ENCODE data around the gene EXOC7.
A peak's percentile ranks its signal among the peaks of the same experiment; 100 is the strongest.
"Not testable (repeated sequence)": the region's sequence is repeated elsewhere in the genome, so short reads cannot be mapped to it uniquely, and the experiment has no call there.

The EXOC7 gene

GRCh38 chr17:76065775-76066174 lies 37.8 kb downstream of the EXOC7 start:
- H3K36me3 Mint-ChIP-seq (ENCODE audit: low read depth) = peaks cover 89% of the 10 kb centered on the region

GRCh38 chr17:76063875-76064546 lies 39.6 kb downstream of the EXOC7 start:
- DNase-seq = peak; percentile 55
- H3K4me3 Mint-ChIP-seq = peak overlapping the region; percentile 54
- no peaks in the 10 kb centered on the region for H3K9me3 Mint-ChIP-seq
- H3K4me1 Mint-ChIP-seq (ENCODE audit: low read depth) = peaks cover 36% of the 10 kb centered on the region
- peak overlapping the region; percentile 85 for H3K27ac Mint-ChIP-seq
- no peaks in the 10 kb centered on the region for H3K27me3 Mint-ChIP-seq
- peaks cover 89% of the 10 kb centered on the region for H3K36me3 Mint-ChIP-seq (ENCODE audit: low read depth)

More at GRCh38 chr17:76065775-76066174, 37.8 kb downstream of the EXOC7 start:
- DNase-seq = no peak
- Mint-ChIP-seq H3K4me1 (ENCODE audit: low read depth) (peaks cover 45% of the 10 kb centered on the region), H3K4me3 (no peak overlapping the region), H3K27me3 (no peaks in the 10 kb centered on the region), H3K27ac (no peak overlapping the region), H3K9me3 (no peaks in the 10 kb centered on the region)

- peaks cover 17% of the 10 kb centered on the region for H3K4me1 Mint-ChIP-seq (ENCODE audit: low read depth)
- H3K36me3 Mint-ChIP-seq (ENCODE audit: low read depth) = peaks cover 90% of the 10 kb centered on the region
- not testable (repeated sequence) for DNase-seq, H3K27me3 Mint-ChIP-seq, H3K4me3 Mint-ChIP-seq, H3K9me3 Mint-ChIP-seq
- H3K27ac Mint-ChIP-seq = peak overlapping the region; percentile 3
Observed at GRCh38 chr17:76058264-76058663, 45.3 kb downstream of the EXOC7 start.

DNA sequence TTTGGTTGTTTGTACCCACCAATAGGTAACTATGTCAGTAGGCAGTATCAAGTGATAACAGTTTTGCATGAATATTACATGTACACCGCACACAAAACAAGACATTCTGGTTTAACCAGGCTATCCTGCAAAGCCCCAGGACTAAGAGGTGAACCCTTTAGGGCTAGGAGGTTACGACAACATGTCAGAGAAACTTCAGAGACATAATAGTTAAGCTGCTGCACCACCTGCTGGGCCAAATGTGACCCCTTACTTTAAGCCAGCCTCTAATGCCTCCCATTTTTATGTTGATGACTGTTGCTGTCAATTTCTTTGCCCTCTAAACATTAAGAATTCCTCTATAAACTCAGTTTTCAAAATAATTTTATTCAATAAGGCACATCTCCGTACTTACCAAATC lies 46.7 kb downstream of the EXOC7 start:
- no peak for DNase-seq
- Mint-ChIP-seq H3K4me3 (no peak overlapping the region), H3K4me1 (ENCODE audit: low read depth) (peaks cover 15% of the 10 kb centered on the region), H3K27me3 (no peaks in the 10 kb centered on the region), H3K9me3 (no peaks in the 10 kb centered on the region), H3K36me3 (ENCODE audit: low read depth) (peaks cover 91% of the 10 kb centered on the region), H3K27ac (peak overlapping the region; percentile 26)

- H3K27ac Mint-ChIP-seq = peak overlapping the region; percentile 74
- H3K9me3 Mint-ChIP-seq = no peaks in the 10 kb centered on the region
- H3K4me3 Mint-ChIP-seq = no peak overlapping the region
- H3K4me1 Mint-ChIP-seq (ENCODE audit: low read depth) = peaks cover 34% of the 10 kb centered on the region
- H3K27me3 Mint-ChIP-seq = no peaks in the 10 kb centered on the region
- peaks cover 92% of the 10 kb centered on the region for H3K36me3 Mint-ChIP-seq (ENCODE audit: low read depth)
- DNase-seq = no peak
Observed at GRCh38 chr17:76054112-76054476, 49.5 kb downstream of the EXOC7 start.

GRCh38 chr17:76053246-76054111 lies 50.1 kb downstream of the EXOC7 start:
- H3K27ac Mint-ChIP-seq = peak overlapping the region; percentile 74
- H3K36me3 Mint-ChIP-seq (ENCODE audit: low read depth) = peaks cover 92% of the 10 kb centered on the region
- H3K4me1 Mint-ChIP-seq (ENCODE audit: low read depth) = peaks cover 34% of the 10 kb centered on the region
- H3K9me3 Mint-ChIP-seq = no peaks in the 10 kb centered on the region
- no peak overlapping the region for H3K4me3 Mint-ChIP-seq
- no peak for DNase-seq
- no peaks in the 10 kb centered on the region for H3K27me3 Mint-ChIP-seq

DNA sequence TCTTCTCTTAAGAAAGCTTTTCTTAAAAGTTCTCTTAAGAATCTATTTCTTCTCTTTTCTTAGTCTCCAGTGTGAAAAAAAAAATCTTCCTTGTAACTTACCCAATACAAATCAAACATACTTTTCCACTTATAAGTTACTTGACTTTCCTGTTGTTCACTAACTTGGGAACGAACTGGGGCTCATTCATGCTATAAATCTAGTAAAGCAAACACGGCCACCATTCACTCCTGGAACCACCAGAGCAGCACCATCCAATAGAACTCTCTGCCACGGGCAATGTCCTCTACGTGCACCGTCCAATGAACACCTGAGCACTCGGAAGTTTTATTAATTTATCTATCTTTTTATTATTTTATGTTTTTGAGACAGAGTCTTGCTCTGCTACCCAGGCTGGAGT lies 52.0 kb downstream of the EXOC7 start:
- H3K9me3 Mint-ChIP-seq = no peaks in the 10 kb centered on the region
- no peak overlapping the region for H3K4me3 Mint-ChIP-seq
- peaks cover 88% of the 10 kb centered on the region for H3K36me3 Mint-ChIP-seq (ENCODE audit: low read depth)
- H3K27me3 Mint-ChIP-seq = no peaks in the 10 kb centered on the region
- H3K4me1 Mint-ChIP-seq (ENCODE audit: low read depth) = peaks cover 34% of the 10 kb centered on the region
- no peak for DNase-seq
- H3K27ac Mint-ChIP-seq = no peak overlapping the region

DNA sequence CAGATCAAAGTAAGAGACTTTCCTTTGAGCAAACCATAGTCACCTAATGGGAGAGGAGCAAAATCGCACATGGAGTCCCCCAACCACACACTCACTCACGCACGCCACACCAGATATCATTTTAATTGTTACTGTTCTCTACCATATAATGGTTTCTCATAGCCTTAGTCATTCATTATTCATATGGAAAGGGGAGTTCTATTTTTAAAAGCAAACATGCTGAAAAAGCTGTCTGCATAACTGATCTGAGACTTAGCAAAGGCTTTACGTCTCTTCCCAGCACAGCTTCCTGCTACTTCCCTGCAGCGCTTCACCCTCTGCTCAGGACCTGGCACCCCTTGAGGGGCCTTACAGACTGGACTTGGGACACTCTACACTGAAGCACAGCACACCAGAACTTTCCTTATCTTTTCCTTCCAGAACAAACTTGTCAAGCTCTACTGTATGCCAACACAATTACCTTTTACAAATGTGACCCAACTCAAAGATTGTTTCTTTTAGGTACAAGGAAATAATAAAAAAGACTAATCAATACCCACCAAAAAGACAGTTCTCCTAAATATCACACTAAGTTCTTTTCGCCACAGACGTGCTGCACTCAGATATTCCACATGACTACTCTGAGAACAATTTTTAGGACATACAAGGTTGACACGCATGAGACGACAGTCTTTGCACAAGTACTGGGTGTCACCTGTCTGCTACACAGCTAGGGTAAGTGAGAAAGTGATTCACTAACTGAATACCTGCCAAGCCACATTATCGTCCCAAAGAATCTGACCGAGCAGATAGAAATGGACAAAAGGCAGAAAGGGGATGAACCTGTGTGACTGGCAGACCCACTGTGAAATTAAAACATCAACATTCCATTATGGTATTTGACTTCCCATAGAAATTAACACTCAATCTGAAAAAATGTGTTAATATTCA lies 52.8 kb downstream of the EXOC7 start:
- Mint-ChIP-seq H3K9me3 (no peaks in the 10 kb centered on the region), H3K36me3 (ENCODE audit: low read depth) (peaks cover 88% of the 10 kb centered on the region), H3K27ac (peak overlapping the region; percentile 4), H3K27me3 (no peaks in the 10 kb centered on the region), H3K4me1 (ENCODE audit: low read depth) (peaks cover 32% of the 10 kb centered on the region), H3K4me3 (no peak overlapping the region)
- DNase-seq = no peak

- H3K4me1 Mint-ChIP-seq (ENCODE audit: low read depth) = peaks cover 31% of the 10 kb centered on the region
- DNase-seq = no peak
- peak overlapping the region; percentile 3 for H3K27ac Mint-ChIP-seq
- peaks cover 89% of the 10 kb centered on the region for H3K36me3 Mint-ChIP-seq (ENCODE audit: low read depth)
- H3K27me3 Mint-ChIP-seq = no peaks in the 10 kb centered on the region
- no peaks in the 10 kb centered on the region for H3K9me3 Mint-ChIP-seq
- no peak overlapping the region for H3K4me3 Mint-ChIP-seq
Observed at GRCh38 chr17:76049836-76050537, 53.6 kb downstream of the EXOC7 start.

GRCh38 chr17:76049239-76049638 lies 54.3 kb downstream of the EXOC7 start:
- Mint-ChIP-seq H3K27me3 (no peaks in the 10 kb centered on the region), H3K27ac (peak overlapping the region; percentile 34), H3K9me3 (no peaks in the 10 kb centered on the region), H3K4me3 (no peak overlapping the region), H3K4me1 (ENCODE audit: low read depth) (peaks cover 31% of the 10 kb centered on the region), H3K36me3 (ENCODE audit: low read depth) (peaks cover 89% of the 10 kb centered on the region)
- DNase-seq = no peak

GRCh38 chr17:76048711-76049110 lies 54.9 kb downstream of the EXOC7 start:
- H3K27ac Mint-ChIP-seq = peak overlapping the region; percentile 22
- H3K9me3 Mint-ChIP-seq = no peaks in the 10 kb centered on the region
- H3K4me3 Mint-ChIP-seq = no peak overlapping the region
- H3K36me3 Mint-ChIP-seq (ENCODE audit: low read depth) = peaks cover 89% of the 10 kb centered on the region
- H3K27me3 Mint-ChIP-seq = no peaks in the 10 kb centered on the region
- H3K4me1 Mint-ChIP-seq (ENCODE audit: low read depth) = peaks cover 26% of the 10 kb centered on the region
- DNase-seq = no peak

GRCh38 chr17:76048025-76048605 lies 55.5 kb downstream of the EXOC7 start:
- Mint-ChIP-seq H3K27me3 (no peaks in the 10 kb centered on the region), H3K36me3 (ENCODE audit: low read depth) (peaks cover 89% of the 10 kb centered on the region), H3K27ac (no peak overlapping the region), H3K4me3 (no peak overlapping the region), H3K4me1 (ENCODE audit: low read depth) (peaks cover 20% of the 10 kb centered on the region), H3K9me3 (no peaks in the 10 kb centered on the region)
- DNase-seq = no peak

- Mint-ChIP-seq H3K27ac (no peak overlapping the region), H3K27me3 (no peaks in the 10 kb centered on the region), H3K36me3 (ENCODE audit: low read depth) (peaks cover 91% of the 10 kb centered on the region), H3K4me1 (ENCODE audit: low read depth) (peaks cover 16% of the 10 kb centered on the region), H3K4me3 (no peak overlapping the region), H3K9me3 (no peaks in the 10 kb centered on the region)
- no peak for DNase-seq
Observed at GRCh38 chr17:76046064-76046463, 57.5 kb downstream of the EXOC7 start.
